ENCODE data around the gene RASSF4. TPM values are rescaled to one million over a fixed set of nuclear protein-coding genes. Genes with fewer than 3 reads are reported as not detected.
A peak's percentile ranks its signal among the peaks of the same experiment; 100 is the strongest.

RASSF4 gene
- total RNA-seq, 1 experiment from 2014 or later, result 2.8 TPM

GRCh38 chr10:44974082-44974627 lies 14.6 kb downstream of the RASSF4 start:
- Histone ChIP-seq H3K9ac (ENCODE audit: low read length) (peak overlapping the region; percentile 53), H4K20me1 (ENCODE audit: insufficient read depth) (no peaks in the 10 kb centered on the region), H2AFZ (ENCODE audit: low read depth, low read length, poor library complexity, severe bottlenecking) (peak overlapping the region; percentile 37), H3K9me3 (ENCODE audit: control insufficient read depth in 1 of 2, insufficient read depth in 1 of 2, low read depth in 1 of 2, low read length in 2 of 2) (no peaks in the 10 kb centered on the region), H3K4me3 (replicated peaks in 1 of 2; ENCODE audit: low read depth in 1 of 2, low read length in 2 of 2) (peak overlapping the region; percentile 35 to 54; a peak in 3 of 4 replicates), H3K79me2 (ENCODE audit: insufficient read depth, low read length) (no peaks in the 10 kb centered on the region), H3K36me3 (ENCODE audit: control insufficient read depth in 1 of 2, insufficient read depth in 2 of 2, low read length in 2 of 2) (no peaks in the 10 kb centered on the region), H3K4me2 (ENCODE audit: low read length) (peak overlapping the region; percentile 80), H3K9me2 (ENCODE audit: insufficient read depth) (no peaks in the 10 kb centered on the region), H3K27me3 (ENCODE audit: insufficient read depth, low read length) (no peaks in the 10 kb centered on the region), H3K4me1 (ENCODE audit: control insufficient read depth in 1 of 2, insufficient read depth in 2 of 2, low read length in 2 of 2) (peaks cover 27 to 39% of the 10 kb centered on the region in 2 experiments), H3K27ac (ENCODE audit: low read depth, low read length) (peak overlapping the region; percentile 54; the same call in 1 of the 2 replicates)
- ATAC-seq (no peak), DNase-seq (ENCODE audit: low read depth, low spot score) (no peak)
- intact Hi-C loops (cut with micrococcal nuclease), result no loop called here
- BruUV-seq (replicated peaks), result no TSS peak
- RAD21 ChIA-PET (ENCODE audit: low non-redundant PET in 1 of 2, low total read pairs in 2 of 2, uncharacterized antibody in 2 of 2, unreplicated experiment in 2 of 2), result no interaction called here
- CTCF ChIA-PET, result interaction anchor here (1.0 kb wide), 1 partner anchor 41 kb away, joined by 3 read pairs; no protein-coding TSS in a partner anchor
- TF ChIP-seq ATF3 (IDR thresholded peaks at IDR 0.05) (no peak), POLR2A (IDR thresholded peaks at IDR 0.05; ENCODE audit: borderline replicate concordance, extremely low read depth, insufficient read depth, insufficient read length) (no peak)
- POLR2A ChIA-PET, result no interaction called here

- ChIA-PET RAD21 (ENCODE audit: low non-redundant PET in 1 of 2, low total read pairs in 2 of 2, uncharacterized antibody in 2 of 2, unreplicated experiment in 2 of 2) (no interaction called here), POLR2A (interaction anchor here (0.9 kb wide), 2 partner anchors 19 to 42 kb away, joined by 3 to 4 read pairs; no protein-coding TSS in a partner anchor), CTCF (no interaction called here)
- H3K36me3 ChIP-seq (ENCODE audit: control insufficient read depth in 1 of 2, insufficient read depth in 2 of 2, low read length in 2 of 2), result no peaks in the 10 kb centered on the region
- H3K27ac ChIP-seq (ENCODE audit: low read depth, low read length), result peak overlapping the region; percentile 54; the same call in 1 of the 2 replicates
- H2AFZ ChIP-seq (ENCODE audit: low read depth, low read length, poor library complexity, severe bottlenecking), result peak overlapping the region; percentile 37
- ATAC-seq, result peak; percentile 84
- peak; percentile 13 for DNase-seq (ENCODE audit: low read depth, low spot score)
- H3K4me1 ChIP-seq (ENCODE audit: control insufficient read depth in 1 of 2, insufficient read depth in 2 of 2, low read length in 2 of 2), result peaks cover 34 to 45% of the 10 kb centered on the region in 2 experiments
- no peaks in the 10 kb centered on the region for H3K27me3 ChIP-seq (ENCODE audit: insufficient read depth, low read length)
- no peaks in the 10 kb centered on the region for H3K9me2 ChIP-seq (ENCODE audit: insufficient read depth)
- peak overlapping the region; percentile 80 for H3K4me2 ChIP-seq (ENCODE audit: low read length)
- intact Hi-C loops (cut with micrococcal nuclease), result loop anchor here (1.0 kb wide), 1 partner anchor 43 kb away; no protein-coding TSS in a partner anchor
- H3K9me3 ChIP-seq (ENCODE audit: control insufficient read depth in 1 of 2, insufficient read depth in 1 of 2, low read depth in 1 of 2, low read length in 2 of 2), result no peaks in the 10 kb centered on the region
- no TSS peak for BruUV-seq (replicated peaks)
- H4K20me1 ChIP-seq (ENCODE audit: insufficient read depth), result no peaks in the 10 kb centered on the region
- H3K4me3 ChIP-seq (replicated peaks in 1 of 2; ENCODE audit: low read depth in 1 of 2, low read length in 2 of 2), result peak overlapping the region; percentile 40 to 54
- peak overlapping the region; percentile 53 for H3K9ac ChIP-seq (ENCODE audit: low read length)
- no peaks in the 10 kb centered on the region for H3K79me2 ChIP-seq (ENCODE audit: insufficient read depth, low read length)
- TF ChIP-seq ATF3 (IDR thresholded peaks at IDR 0.05) (no peak), RAD21 (IDR thresholded peaks at IDR 0.05; ENCODE audit: low read depth) (no peak; the same call in none of the 2 replicates), JUND (IDR thresholded peaks at IDR 0.05) (no peak), SP1 (IDR thresholded peaks at IDR 0.05; ENCODE audit: low read depth) (no peak), ELF1 (IDR thresholded peaks at IDR 0.05; ENCODE audit: borderline replicate concordance, low read depth) (no peak), ZFX (IDR thresholded peaks at IDR 0.05) (no peak), EGR1 (IDR thresholded peaks at IDR 0.05; ENCODE audit: low read depth) (no peak), ZBTB33 (IDR thresholded peaks at IDR 0.05; ENCODE audit: extremely low read depth, insufficient replicate concordance, low read length) (no peak), FOSL1 (IDR thresholded peaks at IDR 0.05; ENCODE audit: low read depth) (no peak), SRF (IDR thresholded peaks at IDR 0.05; ENCODE audit: low read depth) (no peak), YY1 (IDR thresholded peaks at IDR 0.05; ENCODE audit: extremely low read depth, insufficient replicate concordance, low read depth, low read length) (no peak), POLR2AphosphoS5 (IDR thresholded peaks at IDR 0.05; ENCODE audit: low read depth, low read length) (peak; percentile 46; the same call in 1 of the 2 replicates), MAX (IDR thresholded peaks at IDR 0.05) (no peak), ZNF274 (IDR thresholded peaks at IDR 0.05; ENCODE audit: low read depth, low read length) (no peak)
These were observed 15.2 kb downstream of the RASSF4 start for GRCh38 chr10:44974628-44975430.
